GM19351 (cell line): ENCODE results near the gene MESP1.
A peak's percentile ranks its signal among the peaks of the same experiment; 100 is the strongest.
"Not testable (repeated sequence)": the region's sequence is repeated elsewhere in the genome, so short reads cannot be mapped to it uniquely, and the experiment has no call there.

Source experiments
- ATAC-seq: cut with Tn5 transposase; IDR thresholded peaks from one replicate; pipeline ENCODE4 v1.9.1; 2021; ENCODE audit warnings: mild to moderate bottlenecking, moderate library complexity; ENCODE audit not compliant: unreplicated experiment

The MESP1 gene, protein sequence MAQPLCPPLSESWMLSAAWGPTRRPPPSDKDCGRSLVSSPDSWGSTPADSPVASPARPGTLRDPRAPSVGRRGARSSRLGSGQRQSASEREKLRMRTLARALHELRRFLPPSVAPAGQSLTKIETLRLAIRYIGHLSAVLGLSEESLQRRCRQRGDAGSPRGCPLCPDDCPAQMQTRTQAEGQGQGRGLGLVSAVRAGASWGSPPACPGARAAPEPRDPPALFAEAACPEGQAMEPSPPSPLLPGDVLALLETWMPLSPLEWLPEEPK

GRCh38 chr15:89750560-89751542, at the start of gene MESP1:
Gene MESP1 (minus strand): TSS chr15:89751249. CDS start chr15:89751231, 18 bp downstream.
- peak; percentile 87 for ATAC-seq

GRCh38 chr15:89799918-89800498, 49.0 kb upstream of the MESP1 start:
- no peak for ATAC-seq

GRCh38 chr15:89799011-89799911, 48.2 kb upstream of the MESP1 start:
- no peak for ATAC-seq

GRCh38 chr15:89797678-89798201, 46.7 kb upstream of the MESP1 start:
- no peak for ATAC-seq

DNA sequence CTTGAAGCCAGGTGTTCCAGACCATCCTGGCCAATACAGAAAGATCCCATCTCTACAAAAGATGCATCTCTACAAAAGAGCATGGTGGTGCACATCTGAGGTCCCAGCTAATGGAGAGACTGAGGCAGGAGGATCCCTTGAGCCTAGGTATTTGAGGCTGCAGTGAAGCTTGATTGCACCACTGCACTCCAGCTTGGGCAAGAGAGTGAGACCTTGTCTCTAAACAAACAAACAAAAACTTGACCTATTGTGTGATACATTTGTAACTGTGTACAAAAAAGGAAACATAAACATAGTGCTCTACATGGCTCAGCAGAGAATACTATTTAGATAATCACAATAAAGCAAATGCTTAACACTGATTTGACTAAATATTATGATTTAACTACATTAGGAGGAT, 44.9 kb upstream of the MESP1 start:
- no peak for ATAC-seq

GRCh38 chr15:89794627-89795241, 43.7 kb upstream of the MESP1 start:
- no peak for ATAC-seq

- ATAC-seq, result no peak
Measured at GRCh38 chr15:89792106-89792805, 41.2 kb upstream of the MESP1 start.

- ATAC-seq, result no peak
Measured at GRCh38 chr15:89790661-89791060, 39.6 kb upstream of the MESP1 start.

DNA sequence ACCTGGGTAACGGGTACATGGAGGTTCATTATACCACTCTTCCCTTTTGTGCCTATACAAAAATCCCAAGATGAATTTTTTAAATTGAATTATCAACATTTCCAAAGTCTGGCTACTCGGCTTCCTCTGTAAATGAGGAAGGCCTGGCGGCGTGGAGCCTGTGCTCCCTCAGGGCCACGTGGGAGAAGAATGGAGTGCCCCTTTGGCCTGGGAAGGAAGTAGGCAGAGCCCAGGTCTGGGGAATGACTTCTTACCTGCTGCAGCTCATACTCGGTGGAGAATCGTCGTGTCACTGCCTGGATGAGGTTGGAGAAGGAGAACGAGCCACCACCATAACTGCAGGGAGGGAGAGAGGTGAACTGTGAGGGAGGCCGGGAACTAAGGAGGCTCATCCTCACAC, 39.2 kb upstream of the MESP1 start:
- ATAC-seq, result no peak

GRCh38 chr15:89788585-89788984, 37.5 kb upstream of the MESP1 start:
- not testable (repeated sequence) for ATAC-seq

GRCh38 chr15:89787944-89788343, 36.9 kb upstream of the MESP1 start:
- ATAC-seq, result no peak

- no peak for ATAC-seq
Measured at GRCh38 chr15:89785774-89786140, 34.7 kb upstream of the MESP1 start.

DNA sequence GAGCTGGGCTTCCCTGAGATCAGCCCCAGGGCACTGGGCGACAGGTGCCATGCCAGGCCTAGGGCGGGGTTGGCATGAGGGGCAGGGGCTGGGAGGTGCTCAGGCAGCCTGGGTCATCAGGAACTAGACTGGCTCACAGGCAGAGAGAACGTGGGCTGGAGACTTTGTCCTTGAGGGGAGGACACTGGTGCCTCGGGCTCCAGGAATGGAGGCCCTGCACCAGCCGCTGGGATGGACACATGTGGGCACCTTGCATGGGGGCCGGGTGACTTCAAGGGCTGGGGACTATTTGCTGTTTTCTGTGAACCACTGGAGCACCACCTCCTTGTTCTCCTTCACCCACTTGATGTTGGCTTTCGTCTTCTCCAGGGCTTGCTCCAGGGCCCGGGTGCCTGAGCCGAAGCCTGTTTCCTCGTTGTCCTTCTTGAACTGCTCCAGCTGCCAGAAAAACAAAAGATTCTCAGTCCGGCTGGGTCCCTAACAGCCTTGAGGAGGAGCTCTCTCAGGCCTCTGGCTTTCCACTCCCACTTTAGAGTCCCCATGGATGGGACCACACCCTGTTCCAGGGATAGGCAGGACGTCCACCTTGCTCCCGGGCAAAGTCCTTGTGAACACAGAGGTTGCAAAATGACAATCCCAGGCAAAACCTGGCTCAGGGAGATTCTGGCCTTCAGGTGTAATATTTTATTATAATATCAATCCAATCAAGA, 34.2 kb upstream of the MESP1 start:
- no peak for ATAC-seq

- ATAC-seq, result no peak
Measured at GRCh38 chr15:89784686-89784960, 33.6 kb upstream of the MESP1 start.

GRCh38 chr15:89783861-89784685, 33.0 kb upstream of the MESP1 start:
- no peak for ATAC-seq

- no peak for ATAC-seq
Measured at GRCh38 chr15:89783111-89783860, 32.2 kb upstream of the MESP1 start.

DNA sequence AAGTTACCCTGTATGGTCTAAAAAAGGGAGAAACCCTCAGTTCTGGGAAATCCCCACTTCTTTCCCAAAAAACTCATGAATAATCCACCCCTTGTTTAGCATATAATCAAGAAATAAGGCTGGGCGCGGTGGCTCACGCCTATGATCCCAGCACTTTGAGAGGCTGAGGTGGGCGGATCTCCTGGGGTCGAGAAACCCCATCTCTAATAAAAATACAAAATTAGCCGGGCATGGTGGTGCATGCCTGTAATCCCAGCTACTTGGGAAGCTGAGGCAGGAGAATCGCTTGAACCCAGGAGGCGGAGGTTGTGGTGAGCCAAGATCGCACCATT, 31.5 kb upstream of the MESP1 start:
- ATAC-seq, result not testable (repeated sequence)
